ENCODE results near the gene ARHGEF38. TPM values are rescaled to one million over a fixed set of nuclear protein-coding genes. Genes with fewer than 3 reads are reported as not detected.
A peak's percentile ranks its signal among the peaks of the same experiment; 100 is the strongest.
"Not testable (repeated sequence)": the region's sequence is repeated elsewhere in the genome, so short reads cannot be mapped to it uniquely, and the experiment has no call there.

ARHGEF38 gene
- total RNA-seq, 1 donor from 2014 or later: 11.7 TPM

DNA sequence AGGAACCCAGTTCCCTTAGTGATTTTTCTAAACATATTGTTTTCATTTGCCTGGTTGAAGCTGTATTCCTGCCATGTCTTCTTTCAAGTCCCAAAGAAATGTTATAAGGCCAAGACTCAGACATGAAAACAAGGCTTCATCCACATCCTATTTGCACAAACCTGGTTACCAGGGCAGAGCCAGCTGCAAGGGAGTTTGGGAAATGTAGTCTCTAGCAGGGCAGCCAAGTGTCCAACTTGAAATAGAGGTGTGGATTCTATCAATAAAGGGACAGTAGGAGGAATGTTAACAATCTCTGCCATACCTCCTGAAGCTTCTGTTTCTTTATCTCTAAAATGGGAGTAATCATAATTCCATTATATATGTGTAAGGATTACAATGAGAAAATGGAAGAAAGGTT lies 99.5 kb downstream of the ARHGEF38 start:
- DNase-seq (ENCODE audit: low read depth): peak; percentile 76

DNA sequence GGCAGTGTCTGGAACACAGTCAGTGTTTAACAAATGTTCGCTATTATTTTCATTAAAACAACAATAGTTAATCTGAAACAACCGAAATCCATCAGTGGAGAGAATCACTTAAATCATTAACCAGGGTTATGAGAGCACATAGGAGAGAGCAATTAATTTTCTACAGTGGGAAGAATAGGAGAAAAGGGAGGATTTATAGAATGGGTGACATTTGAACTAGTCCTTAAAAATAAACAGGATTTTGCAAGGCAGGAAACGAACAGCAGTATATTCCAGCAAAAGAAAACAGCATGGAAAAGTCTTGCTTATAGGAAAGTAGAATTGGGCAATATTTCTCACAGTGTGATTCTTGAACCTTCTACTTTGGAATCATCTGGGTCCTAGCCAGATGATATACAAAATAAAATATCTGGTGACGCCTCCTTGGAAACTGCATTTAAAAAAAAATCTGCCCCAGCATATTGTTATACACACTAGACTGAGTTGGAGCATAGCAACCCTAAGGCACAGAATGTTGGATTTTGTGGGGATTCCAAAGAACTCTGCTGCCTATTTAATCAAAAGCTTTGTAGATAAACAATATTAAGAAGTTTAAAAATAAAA lies 100.0 kb downstream of the ARHGEF38 start:
- peak; percentile 91 for DNase-seq (ENCODE audit: low read depth)

DNA sequence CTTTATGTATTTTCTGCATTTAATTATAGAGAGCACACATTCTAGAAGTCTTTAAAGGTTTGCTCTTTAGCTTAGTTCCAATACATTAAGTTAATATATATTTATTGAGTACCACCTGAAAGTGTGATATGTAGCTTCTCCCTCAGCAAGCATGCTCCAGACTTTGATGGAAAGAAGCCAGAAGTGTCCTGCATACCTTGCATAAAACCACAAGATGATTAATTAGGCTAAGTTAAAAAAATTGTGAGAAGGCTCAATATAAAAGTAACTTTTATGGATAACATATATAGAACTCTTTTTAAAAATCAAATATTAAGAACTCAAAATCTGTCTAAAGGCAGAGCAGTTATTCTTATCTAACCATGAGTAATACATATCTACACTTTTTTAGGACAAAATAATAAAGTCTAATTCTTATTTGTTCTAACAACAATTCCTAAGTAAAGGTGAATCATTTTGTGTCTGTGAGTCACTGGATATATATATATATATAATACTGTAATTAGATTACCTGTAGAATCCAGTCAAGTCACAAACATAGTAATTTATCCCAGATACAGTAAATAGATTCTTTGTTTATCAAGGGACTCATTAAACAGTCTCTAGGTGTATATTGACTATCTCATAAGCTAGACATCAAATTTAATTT lies 104.8 kb downstream of the ARHGEF38 start:
- peak; percentile 31 for DNase-seq (ENCODE audit: low read depth)

DNA sequence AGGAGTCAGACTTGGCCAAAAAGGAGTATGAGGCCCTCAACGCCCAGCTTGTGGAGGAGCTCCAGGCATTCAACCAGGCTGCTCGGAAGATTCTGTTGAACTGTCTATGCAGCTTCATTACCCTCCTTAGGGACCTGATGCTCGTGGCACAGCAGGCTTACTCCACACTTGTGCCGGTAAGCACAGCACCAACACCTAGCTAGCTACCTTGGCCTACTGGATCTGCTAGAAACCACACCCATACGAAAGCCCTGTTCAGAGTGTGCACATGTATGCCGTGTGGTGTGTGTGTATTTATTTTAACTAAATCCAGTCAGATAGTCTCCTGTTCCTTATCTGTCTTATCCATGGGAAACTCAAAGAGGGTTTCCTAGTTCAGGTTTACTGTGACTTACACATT lies 106.8 kb downstream of the ARHGEF38 start:
- no peak for DNase-seq (ENCODE audit: low read depth)

DNA sequence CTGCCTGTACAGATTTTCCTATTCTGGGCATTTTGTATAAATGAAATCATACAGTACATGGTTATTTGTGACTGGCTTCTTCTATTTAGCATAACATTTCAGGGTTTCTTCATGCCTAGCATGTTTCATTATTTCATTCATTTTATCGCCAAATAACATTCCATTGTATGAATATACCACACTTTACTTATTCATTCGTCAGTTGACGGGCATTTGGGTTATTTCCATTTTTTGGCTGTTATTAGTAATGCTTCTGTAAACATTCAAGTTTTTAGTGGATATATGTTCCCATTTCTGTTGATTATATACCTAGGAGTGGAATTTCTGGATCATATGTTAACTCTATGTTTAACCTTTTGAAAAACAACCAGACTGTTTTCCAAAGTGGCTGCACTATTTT lies 108.6 kb downstream of the ARHGEF38 start:
- DNase-seq (ENCODE audit: low read depth): no peak

DNA sequence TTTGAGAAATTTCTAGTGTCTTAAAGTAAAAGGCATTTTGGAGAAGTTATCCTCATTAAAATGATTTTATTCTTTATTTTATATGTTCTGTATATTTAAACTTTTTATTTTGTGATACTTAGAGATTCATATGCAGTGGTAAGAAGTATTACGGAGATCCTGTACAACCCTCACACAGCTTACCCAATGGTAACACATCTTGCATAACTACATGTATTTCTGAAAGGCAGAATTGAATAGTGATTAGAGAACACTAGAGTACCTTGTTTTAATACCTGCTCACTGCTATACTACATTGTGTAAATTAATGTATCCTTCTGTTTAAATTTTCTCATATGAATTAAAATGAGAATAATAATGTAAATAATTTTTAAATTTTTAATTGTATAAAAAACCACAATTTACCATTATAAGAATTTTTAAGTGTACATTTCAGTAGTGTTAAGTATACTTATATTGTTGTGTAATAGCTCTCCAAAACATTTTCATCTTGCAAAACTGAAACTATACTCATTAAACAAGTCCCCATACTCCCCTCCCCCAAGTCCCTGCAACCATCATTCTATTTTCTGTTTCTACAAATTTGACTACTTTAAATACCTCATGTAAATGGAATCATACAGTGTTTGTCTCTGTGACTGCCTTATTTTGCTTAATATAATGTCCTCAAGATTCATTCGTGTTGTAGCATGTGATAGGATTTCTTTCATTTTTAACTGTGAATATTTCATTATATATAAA lies 110.7 kb downstream of the ARHGEF38 start:
- no peak for DNase-seq (ENCODE audit: low read depth)

DNA sequence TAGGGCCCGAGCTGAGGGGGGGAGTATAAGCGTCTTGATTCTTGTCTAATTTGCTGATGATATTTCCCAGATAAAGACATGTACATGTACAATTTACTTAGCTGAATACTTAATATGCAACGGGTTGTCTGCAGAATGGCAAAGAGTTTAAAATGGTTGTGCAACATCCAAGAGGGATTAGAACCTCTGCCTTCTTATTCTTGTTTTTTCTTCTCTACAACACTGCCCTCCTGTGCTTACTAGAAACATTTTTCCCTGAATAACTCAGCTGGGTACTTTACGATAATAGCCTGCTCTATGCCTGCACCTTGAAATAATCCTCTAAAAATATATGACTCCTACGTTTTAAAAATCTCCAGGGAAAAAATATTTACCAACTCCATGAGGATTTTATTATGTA lies 114.3 kb downstream of the ARHGEF38 start:
- peak; percentile 80 for DNase-seq (ENCODE audit: low read depth)

DNA sequence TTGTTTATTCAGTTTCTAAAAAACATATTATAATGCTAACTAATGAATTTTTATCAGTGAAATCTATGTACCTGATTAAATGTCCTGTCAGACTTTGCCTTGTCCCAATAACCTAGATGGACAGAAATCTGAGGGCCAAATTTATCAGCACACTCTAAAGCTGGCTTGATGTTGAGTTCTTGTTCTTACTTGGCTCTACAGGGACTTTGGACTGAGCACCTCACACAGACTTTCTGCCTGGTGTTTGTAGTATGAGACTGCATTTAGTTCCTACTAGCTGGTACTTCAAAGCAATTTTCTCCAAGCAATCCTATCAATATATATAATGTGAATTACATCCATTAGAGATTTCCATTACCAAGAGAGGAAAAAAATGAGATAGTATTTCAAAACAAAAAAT lies 118.3 kb downstream of the ARHGEF38 start:
- no peak for DNase-seq (ENCODE audit: low read depth)

DNA sequence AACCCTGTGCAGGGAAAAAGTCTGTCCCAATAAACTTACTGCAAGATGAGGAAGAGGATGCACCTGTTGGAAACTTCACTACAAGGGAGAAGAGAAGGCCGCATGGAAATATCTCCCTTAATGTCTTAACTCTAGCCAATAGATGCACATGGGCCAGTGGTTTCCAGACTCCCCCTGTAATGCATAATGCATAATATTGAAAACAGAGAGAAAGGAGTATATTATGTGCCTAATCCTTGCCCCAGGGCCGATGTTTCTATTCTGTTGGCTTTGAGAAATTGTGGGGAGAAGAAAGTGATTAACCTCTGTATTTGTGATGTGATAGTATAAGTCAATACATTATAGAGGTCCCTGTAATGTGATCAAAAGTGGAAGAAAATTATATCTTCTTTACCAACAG lies 118.9 kb downstream of the ARHGEF38 start:
- DNase-seq (ENCODE audit: low read depth): no peak

DNA sequence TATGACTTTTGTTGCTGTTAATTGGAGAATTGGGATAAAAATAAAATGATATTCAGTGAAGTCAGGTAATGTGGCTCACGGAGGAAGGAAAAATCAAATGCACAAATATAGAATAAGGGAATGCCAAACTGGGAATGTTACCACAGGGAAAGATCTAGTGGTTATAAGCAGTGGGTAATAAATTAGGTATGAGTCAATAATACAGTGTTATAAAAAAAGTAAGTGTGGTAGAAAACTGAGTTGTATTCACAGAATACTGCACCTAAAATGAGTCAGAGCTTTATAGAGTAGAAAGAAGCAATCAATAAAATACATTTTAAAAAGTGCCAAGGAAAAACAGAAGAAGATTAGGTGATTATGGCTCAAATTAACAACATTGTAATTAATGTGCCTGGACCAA lies 121.6 kb downstream of the ARHGEF38 start:
- DNase-seq (ENCODE audit: low read depth): peak; percentile 33

DNA sequence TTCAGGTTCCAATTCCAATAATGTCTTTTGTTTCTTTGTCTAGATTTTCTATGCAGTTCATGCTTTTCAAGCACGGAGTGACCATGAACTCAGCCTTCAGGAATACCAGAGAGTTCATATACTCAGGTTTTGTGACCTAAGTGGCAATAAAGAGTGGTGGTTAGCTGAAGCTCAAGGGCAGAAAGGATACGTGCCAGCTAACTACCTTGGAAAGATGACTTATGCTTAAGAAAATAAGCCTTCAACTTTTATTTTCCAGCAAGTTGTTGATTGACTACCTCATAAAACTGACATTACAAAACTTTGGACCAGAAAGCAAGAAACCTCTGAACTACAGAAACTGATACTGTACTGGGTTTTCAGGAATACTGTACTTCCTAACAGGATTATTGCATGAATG lies 125.3 kb downstream of the ARHGEF38 start:
- DNase-seq (ENCODE audit: low read depth): peak; percentile 80

DNA sequence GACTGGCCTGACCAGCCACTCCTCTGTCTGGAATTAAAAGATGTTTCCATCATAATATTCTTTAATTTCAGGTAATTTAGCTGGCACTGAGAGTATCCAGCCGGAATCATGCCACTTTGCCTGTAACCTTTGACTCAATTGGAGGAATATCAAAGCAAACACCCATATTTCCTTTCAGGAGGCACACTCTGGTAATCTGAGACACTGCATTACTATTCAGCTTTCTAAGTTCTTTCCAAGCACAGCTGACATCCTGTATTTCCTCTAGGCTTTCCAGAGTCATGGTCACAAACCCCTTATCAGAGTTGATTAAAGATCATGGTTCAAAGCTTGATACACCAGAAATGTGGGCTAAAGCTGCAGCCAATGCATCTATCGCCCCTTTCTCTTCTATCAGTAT lies 126.8 kb downstream of the ARHGEF38 start:
- DNase-seq (ENCODE audit: low read depth): peak; percentile 26

DNA sequence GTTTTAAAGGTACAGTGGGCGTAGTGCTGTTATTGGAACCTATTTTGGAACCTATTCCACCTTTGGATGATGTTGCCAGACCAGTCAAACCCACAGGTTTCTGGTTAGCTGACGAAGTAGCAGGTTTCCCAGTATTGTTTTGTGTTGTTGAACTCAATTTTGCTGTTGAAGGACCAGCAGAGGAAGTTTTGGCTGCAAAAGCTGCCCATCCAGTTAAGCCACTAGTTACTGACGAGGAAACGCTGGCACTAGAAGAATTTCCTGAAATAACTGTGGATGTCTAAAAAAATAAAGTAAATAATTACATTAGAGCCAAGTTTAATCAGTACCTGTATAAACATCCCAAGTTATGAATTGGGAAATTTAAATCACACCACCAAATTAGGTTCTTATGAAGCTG lies 130.6 kb downstream of the ARHGEF38 start:
- DNase-seq (ENCODE audit: low read depth): peak; percentile 35

DNA sequence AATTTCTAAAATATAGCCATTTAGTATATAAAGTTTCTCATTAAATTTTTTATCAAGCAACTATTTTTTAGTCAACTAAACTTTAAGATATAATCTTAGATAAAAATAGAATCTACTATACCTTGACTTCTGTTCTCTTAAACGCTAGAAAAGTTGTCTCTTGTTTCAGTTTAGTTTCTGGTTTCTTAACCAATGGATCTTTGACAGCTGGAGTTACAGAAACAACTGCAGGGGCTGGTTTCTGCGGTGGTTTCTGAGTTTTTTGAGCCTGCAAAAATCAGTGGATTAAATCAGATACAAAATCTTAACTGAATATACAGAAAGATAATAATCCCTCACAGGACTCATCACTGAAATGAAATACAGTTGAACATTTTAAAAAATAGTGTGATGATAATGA lies 134.2 kb downstream of the ARHGEF38 start:
- no peak for DNase-seq (ENCODE audit: low read depth)

DNA sequence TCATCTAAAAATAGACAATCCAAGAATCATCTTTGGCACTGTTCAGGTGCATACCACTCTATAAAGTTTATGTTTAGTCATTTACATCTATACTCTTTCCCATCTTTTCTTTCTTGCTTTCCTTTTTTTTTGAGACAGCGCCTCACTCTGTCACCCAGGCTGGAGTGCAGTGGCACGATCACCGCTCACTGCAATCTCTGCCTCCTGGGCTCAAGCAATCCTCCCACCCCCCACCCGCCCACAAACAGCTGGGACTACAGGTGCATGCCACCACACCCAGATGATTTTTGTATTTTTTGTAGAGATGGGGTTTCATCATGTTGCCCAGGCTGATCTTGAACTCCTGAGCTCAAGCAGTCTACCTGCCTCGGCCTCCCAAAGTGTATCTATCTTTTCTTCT lies 142.4 kb downstream of the ARHGEF38 start:
- not testable (repeated sequence) for DNase-seq (ENCODE audit: low read depth)

DNA sequence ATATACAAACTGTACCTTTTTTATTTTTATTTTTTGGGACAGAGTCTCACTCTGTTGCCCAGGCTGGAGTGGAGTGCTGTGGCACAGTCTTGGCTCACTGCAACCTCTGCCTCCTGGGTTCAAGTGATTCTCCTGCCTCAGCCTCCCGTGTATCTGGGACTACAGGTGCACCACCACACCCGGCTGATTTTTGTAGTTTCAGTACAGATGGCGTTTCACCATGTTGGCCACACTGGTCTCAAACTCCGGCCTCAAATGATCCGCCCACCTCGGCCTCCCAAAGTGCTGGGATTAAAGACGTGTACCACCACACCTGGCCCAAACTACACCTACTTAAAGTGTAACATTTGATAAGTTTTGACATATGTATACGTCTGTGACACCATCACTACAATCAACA lies 143.4 kb downstream of the ARHGEF38 start:
- not testable (repeated sequence) for DNase-seq (ENCODE audit: low read depth)

DNA sequence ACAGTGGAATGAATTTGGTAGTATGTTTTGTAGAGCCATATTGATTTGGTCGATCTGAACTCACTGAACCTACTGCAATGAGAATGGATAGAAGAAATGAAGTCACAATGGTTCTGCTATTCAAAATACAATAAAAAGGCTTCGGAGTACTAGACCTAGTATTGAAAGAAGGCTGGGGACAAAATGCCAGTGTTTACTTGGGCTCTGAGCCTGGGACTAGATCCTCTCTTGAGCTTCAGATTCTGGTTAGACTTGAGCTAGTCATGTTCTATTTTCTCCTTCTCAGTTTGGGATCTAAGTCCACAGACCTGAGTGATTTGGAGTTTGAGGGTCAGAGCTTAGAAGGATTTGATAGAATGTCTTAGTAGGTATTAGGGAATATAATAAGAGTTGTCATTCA lies 146.2 kb downstream of the ARHGEF38 start:
- DNase-seq (ENCODE audit: low read depth): no peak

DNA sequence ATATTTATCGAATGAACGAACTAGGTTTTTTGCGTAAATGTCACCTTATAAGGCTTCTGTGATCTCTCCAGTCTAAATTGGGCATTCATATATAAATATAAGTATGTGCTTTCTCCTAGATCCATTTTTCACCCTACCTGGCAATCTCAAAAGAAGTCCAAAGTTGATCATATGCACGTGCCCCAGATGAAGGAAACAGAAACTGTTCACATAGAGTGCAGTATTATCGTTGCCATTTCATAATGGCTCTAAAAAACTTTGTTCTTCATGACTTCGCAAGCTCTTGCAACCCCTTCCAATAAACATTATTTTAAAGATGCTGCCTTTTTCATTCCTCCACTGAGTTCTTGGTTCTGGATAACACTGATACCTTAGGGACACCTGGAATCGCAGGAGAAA lies 155.4 kb downstream of the ARHGEF38 start:
- DNase-seq (ENCODE audit: low read depth): no peak

DNA sequence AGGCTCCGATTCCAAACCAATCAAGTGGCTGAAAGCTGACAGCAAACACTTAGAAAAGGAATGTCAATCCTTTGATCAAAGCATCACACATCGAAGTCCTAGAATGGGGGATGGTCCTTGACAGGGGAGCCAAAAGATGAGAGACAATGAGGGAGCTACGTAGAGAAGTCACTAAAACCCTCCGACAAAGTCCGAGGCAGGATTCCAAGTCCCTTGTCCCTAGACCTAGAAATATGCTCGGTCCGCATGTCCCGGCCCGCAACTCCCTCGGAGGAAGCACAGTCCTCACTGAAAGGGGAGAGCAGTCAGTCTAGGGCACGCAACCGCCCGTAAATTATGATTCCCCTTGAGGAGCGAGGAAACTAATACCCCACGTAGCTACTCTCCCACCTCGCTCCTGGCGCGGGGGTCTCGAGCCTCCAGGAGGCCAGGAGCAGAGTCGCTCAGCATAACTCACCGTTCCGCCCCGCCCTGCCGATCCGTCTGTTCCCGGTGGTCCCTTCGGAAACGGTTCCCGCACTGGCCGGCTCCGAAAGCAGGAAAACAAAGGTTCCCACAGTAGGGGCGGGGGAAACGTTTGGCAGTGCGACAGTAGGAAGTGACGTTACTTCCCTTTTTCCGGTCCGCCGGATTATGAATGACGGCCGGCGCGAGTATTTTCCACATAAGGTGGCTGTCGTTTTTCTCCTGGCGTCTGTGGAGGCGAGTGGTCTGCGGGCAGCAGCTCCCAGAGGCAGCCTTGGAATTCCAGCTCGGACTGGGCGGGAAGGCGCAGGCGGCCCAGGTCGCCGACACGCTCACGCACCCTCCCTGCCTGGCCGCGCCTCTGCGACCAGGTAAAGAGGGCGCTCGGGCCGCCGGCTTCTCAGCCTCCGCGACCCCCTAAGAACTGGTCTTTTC lies 156.0 kb downstream of the ARHGEF38 start, which contains the start of the genes GSTCD and INTS12:
Gene GSTCD (plus strand): TSS at position 604 of the 900 bp plus-strand sequence. CDS start 8,830 bp downstream, outside the sequence.
Gene INTS12 (minus strand): TSS at position 509 of the 900 bp plus-strand sequence. CDS start 8,684 bp downstream, outside the sequence.
- peak; percentile 79 for DNase-seq (ENCODE audit: low read depth)

DNA sequence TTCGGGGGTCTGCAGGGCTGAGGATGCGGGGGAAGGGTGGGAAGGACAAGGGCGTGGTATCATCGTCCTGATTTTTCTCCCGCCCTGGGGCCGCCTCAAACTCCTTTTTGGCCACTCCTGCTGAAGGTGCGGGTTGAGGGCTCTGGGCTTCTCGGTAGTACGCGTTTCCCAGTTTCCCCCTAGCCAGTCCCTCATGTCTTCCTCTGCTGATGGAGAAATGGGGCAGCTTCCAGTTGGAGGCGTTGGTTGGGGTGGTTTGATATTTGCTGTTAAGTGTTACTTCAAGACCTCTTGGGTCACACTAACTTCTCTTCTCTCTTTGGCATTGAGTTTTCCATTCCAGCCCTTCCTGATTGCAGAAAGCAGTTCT lies 156.6 kb downstream of the ARHGEF38 start:
- peak; percentile 17 for DNase-seq (ENCODE audit: low read depth)

DNA sequence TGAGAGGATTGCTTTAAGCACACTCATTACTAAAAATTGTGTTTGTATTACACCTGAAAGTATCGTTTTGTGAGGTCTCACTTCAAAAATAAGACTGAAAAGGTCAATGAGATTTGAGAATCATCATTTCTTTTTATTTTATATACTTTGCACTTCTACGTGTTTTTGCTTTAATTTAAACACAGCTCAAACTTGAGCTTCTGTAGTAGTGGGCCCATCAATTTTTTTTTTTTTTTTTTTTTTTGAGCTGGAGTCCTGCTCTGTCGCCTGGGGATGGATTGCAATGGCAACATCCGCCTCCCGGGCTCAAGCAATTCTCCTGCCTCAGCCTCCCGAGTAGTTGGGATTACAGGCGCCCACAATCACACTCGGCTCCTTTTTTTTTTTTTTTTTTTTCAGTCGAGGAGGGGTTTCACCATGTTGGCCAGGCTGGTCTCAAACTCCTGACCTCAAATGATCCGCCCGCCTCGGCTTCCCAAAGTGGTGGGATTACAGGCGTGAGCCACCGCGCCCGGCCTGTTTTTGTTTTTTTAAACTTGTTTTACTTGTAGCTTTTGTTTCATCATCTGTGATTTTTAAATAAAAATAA lies 157.7 kb downstream of the ARHGEF38 start:
- no peak for DNase-seq (ENCODE audit: low read depth)
